ENCODE measurements around the gene ITSN2.
"Not testable (repeated sequence)": the region's sequence is repeated elsewhere in the genome, so short reads cannot be mapped to it uniquely, and the experiment has no call there.

ITSN2 gene

GRCh38 chr2:24362253-24362652, 1.9 kb upstream of the ITSN2 start:
- DNase-seq, result no peak

DNA sequence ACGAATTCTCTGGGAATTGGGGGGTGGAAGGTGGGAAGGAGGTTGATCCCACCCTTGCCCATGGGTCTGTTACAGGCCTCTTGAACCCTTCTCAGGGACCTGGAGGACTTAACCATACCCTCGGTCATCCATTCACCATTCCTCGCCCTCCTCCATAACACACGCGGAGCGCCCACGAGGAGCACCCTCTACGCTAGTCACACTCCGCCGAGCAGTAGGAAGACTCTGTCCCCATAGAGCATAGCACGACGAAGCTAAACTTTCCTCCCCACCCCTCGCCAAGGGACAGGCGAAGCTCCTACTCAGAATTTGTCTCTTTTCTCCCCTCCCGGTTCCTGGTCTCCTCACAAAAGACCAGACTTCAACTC, 611 bp upstream of the ITSN2 start:
- DNase-seq, result no peak

- DNase-seq, result no peak
Observed at GRCh38 chr2:24359129-24360049, 947 bp downstream of the ITSN2 start.

GRCh38 chr2:24357767-24358166, 2.6 kb downstream of the ITSN2 start:
- not testable (repeated sequence) for DNase-seq

- DNase-seq, result not testable (repeated sequence)
Observed at GRCh38 chr2:24357115-24357514, 3.2 kb downstream of the ITSN2 start.

DNA sequence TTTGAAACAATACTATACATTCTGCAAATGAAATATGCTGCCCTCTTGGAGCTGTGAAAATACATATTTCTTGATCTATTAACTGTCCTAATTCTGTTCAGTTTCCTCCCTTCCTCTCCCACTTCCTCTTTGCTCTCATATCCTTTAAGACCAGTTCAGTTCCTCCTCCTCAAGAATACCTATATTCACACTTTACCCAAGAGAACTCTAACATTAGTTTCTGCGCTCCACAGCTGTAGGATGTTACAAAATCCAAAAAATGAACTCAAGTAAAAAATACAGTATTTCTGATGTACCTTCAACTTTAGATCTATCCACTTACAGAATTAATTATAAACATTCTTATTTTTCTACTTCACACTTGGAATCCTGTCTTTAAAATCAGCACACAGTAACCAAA, 5.4 kb downstream of the ITSN2 start:
- no peak for DNase-seq

DNA sequence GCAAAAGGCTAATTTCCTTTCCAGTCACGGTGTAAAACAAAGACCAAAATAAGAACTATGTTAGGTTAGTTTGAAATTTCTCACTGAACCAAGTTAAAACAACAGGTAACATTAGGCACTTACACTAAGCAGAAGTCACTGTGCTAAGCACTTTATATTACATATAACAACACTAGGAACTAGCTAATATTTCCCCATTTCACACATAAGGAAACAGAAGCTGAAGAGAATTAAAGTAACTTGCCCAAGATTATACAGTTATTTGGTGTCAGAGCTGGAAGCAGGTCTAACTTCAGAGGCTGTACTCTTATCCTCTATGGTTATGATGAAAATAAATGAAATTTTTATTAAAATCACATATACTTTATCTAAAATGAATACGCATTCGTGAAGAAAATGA, 5.9 kb downstream of the ITSN2 start:
- no peak for DNase-seq

GRCh38 chr2:24353973-24354372, 6.4 kb downstream of the ITSN2 start:
- no peak for DNase-seq

GRCh38 chr2:24353364-24353763, 7.0 kb downstream of the ITSN2 start:
- DNase-seq, result no peak

GRCh38 chr2:24352664-24353063, 7.7 kb downstream of the ITSN2 start:
- DNase-seq, result no peak

DNA sequence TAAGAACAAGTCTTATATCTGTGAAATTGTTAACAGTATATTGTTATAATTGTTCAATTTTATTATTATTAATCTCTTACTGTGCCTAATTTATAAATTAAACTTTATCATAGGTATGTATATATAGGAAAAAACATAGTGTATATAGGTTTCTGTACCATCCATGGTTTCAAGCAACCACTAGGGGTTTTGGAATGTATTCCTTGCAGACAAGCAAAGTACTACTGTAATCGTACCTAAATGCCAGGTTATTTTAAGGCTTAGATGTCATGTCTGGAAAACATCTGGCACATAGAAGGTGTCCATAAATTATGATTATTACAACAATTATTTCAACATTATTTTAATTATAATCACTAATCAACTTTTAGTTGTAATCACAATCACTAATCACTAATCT, 8.4 kb downstream of the ITSN2 start:
- no peak for DNase-seq

- no peak for DNase-seq
Observed at GRCh38 chr2:24351627-24351938, 8.8 kb downstream of the ITSN2 start.

DNA sequence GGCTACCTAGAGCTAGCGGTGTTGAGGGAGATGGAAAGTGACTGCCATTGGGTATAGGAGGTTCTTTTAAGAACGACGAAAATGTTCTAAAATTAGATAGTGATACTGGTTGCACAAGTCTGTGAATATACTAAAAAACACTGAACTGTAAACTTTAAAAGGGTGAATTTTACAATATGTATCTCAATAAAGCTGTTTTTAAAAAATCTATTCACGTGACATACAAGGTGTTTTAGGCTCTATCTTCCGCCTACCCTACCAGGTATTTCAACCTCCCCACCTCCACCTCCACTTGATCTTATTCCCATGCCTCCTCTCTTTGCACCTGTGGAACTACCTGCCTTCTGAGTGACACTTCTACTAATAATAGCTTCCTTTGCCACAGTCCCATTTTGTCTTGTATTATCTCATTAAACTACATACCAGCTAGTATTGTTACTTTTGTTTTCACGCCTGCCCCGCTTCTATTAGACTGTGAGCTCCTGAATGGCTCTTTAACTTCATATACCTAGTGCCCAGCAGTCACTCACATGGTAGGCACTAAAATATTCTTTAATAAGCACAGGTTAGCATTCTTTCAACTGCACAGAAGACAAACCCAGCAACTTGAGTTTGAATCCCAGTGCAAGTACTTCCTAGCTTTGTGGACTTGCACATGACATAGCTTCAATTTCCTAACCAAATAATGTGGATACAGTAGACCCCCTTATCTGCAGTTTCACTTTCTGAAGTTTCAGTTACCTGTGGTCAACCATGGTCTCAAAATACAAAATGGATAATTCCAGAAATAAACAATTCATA, 9.3 kb downstream of the ITSN2 start:
- no peak for DNase-seq

- DNase-seq, result no peak
Observed at GRCh38 chr2:24349097-24349496, 11.2 kb downstream of the ITSN2 start.

DNA sequence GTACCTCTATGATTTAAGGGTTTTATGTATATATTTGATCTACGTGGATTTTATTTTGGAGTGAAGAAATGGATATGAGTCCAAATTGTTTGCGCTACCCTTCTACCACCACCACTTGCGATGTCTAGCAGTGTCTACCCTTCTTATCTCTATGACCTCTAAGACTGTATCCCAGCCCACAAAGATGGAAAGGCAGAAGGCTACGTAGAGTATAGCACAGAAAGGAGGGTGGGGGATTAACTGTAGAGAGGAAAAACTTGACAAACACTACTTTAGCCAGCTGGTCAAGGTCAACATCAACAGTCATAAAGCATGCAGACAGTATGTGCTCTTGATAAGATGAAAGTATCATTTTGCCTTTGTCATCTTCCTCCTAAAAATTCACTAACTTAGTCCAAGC, 14.4 kb downstream of the ITSN2 start:
- DNase-seq, result no peak

DNA sequence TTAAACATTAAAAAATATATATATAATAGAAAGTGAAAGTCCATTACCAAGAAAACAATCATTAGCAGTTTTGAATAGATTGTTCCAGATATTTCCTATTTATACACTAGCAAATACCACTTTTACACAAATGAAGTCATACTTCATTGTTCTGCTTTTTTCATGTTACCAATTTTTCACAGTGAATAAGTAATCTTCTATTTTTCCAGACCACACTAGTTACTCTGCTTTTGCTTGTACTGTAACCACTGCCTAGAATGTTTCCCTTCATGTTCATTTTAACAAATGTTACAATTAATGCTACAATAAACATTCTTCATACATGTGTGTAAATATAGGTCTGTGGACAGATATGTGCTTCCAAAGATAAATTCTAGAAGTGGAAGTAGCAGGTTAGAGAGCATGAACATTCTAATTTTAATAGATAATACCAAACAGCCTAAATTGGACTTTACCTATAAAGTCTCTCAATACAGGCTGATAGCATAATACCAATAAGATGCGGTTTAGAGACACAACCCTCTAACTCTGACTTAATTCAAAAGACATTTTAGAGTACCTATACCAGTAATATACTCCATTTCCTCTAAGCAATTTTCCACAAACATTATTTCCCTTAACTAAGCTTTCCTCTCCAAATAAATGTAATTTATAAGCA, 17.0 kb downstream of the ITSN2 start:
- DNase-seq, result no peak

- DNase-seq, result no peak
Observed at GRCh38 chr2:24342110-24342910, 18.0 kb downstream of the ITSN2 start.

DNA sequence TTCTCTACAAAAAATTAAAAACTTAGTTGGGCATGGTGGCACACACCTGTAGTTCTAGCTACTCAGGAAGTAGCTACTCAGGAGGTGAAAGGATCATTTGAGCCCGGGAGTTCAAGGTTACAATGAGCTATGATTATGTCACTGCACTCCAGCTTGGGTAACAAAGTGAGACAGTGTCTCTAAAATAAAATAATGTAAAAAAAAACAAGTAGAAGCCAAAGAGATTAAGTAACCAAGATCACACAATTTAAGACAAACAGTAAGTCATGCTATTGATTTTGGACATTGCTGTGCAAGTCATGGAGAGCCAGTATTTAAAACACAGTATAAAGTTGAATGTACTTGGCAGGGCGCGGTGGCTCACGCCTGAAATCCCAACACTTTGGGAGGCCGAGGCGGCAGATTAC, 20.5 kb downstream of the ITSN2 start:
- no peak for DNase-seq

DNA sequence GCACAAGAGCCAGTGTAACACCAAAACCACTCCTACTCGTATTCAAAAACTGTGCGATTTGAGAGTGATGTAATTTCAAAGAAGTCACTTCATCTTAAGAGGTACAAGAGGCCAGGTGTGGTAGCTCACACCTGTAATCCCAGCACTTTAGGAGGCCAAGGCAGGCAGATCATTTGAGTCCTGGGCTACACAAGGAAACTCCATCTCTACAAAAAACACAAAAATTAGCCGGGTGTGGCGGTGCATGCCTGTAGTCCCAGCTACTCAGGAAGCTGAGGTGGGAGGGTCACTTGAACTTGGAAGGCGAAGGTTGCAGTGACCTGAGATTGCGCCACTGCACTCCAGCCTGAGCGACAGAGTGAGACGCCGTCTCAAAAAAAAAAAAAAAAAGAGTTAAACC, 21.2 kb downstream of the ITSN2 start:
- DNase-seq, result not testable (repeated sequence)

GRCh38 chr2:24337890-24338289, 22.4 kb downstream of the ITSN2 start:
- no peak for DNase-seq

DNA sequence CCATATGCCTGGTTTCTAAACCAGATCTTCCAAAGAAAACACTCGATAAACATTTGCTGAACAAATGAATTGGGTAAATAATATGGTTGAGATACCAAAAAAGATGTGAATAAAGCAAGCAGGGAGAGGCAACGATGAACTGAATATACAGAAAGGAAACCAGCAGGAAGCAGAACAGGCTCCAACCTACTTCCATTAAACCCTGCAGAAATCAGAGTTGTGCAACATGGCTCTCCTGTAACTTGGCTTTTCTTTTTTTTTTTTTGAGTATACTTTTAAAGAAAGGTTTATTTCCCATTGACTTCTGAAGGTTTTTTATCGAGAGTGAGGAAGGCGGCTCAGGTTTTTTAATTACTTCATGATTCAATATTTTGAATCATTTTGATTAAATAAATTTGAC, 23.5 kb downstream of the ITSN2 start:
- DNase-seq, result no peak

DNA sequence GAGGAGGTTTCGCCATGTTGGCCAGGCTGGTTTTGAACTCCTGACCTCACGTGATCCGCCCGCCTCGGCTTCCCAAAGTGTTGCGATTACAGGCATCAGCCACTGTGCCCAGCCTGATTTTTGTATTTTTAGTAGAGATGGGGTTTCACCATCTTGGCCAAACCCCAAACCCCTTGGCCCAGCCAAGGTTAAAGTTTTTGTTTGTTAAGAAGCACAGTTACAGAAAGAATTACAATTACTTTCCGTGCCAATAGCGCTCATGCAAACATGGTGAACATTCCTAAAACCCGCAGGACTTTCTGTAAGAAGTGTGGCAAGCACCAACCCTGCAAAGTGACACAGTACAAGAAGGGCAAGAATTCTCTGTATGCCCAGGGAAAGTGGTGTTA, 26.1 kb downstream of the ITSN2 start:
- DNase-seq, result no peak

Measured in NCI-H187 treated with DMSO at 0.1 percent for 48 hours (cell line).